GM10248 (cell line): ENCODE data around the gene SPTB.

ENCODE experiments used
- CTCF ChIA-PET: fragments of 300-600 bp; sonication (Branson Sonifier 250); formaldehyde crosslinking; extraction: SDS; loops from one replicate; lab custom pipeline; 2021; ENCODE audit warnings: antibody characterized with exemption; lab: Yijun Ruan, JAX
- POLR2A ChIA-PET: fragments of 350-650 bp; sonication (Branson Sonifier 250); formaldehyde crosslinking; extraction: SDS; loops from one replicate; lab custom pipeline; 2020; ENCODE audit warnings: antibody characterized with exemption; lab: Yijun Ruan, JAX
- DNase-seq: peaks from one replicate; pipeline ENCODE4 v3.0.0; 2012; ENCODE audit errors: extremely low spot score
- CTCF ChIP-seq: IDR thresholded peaks from 2 replicates; pipeline ENCODE4 v1.5.1; 2012; ENCODE audit warnings: mild to moderate bottlenecking, low read depth; ENCODE audit errors: extremely low read depth, missing control alignments, control extremely low read depth

Gene SPTB

GRCh38 chr14:64789696-64790095, 90.0 kb downstream of the SPTB start:
- CTCF ChIA-PET: interaction anchor here (1.0 to 1.4 kb wide), 5 partner anchors 10 to 29 kb away, joined by 3 to 4 read pairs (median 3); no protein-coding TSS in a partner anchor
- DNase-seq: no peak
- POLR2A ChIA-PET: no interaction called here
- no peak for TF ChIP-seq CTCF

GRCh38 chr14:64788706-64789105, 91.0 kb downstream of the SPTB start:
- ChIA-PET POLR2A (no interaction called here), CTCF (interaction anchor here (1.0 to 1.3 kb wide), 3 partner anchors 13 to 28 kb away, joined by 3 to 4 read pairs (median 3); no protein-coding TSS in a partner anchor)
- DNase-seq: no peak
- no peak for TF ChIP-seq CTCF

GRCh38 chr14:64787619-64788018, 92.1 kb downstream of the SPTB start:
- no peak for TF ChIP-seq CTCF
- ChIA-PET CTCF (no interaction called here), POLR2A (no interaction called here)
- DNase-seq: no peak

- TF ChIP-seq CTCF: no peak
- no peak for DNase-seq
- ChIA-PET CTCF (interaction anchor here (0.8 kb wide), 1 partner anchor 14 kb away, joined by 3 read pairs; no protein-coding TSS in a partner anchor), POLR2A (no interaction called here)
Measured at GRCh38 chr14:64786296-64787149, 93.2 kb downstream of the SPTB start.

- DNase-seq: no peak
- CTCF ChIA-PET: interaction anchor here (0.8 kb wide), 1 partner anchor 9 kb away, joined by 3 read pairs; no protein-coding TSS in a partner anchor
- POLR2A ChIA-PET: no interaction called here
- TF ChIP-seq CTCF: no peak
Measured at GRCh38 chr14:64784006-64784405, 95.7 kb downstream of the SPTB start.

- no peak for DNase-seq
- ChIA-PET POLR2A (no interaction called here), CTCF (interaction anchor here (1.2 to 3.2 kb wide), 6 partner anchors 10 to 110 kb away, joined by 3 to 9 read pairs (median 7); no protein-coding TSS in a partner anchor)
- TF ChIP-seq CTCF: no peak
Measured at GRCh38 chr14:64782196-64782595, 97.5 kb downstream of the SPTB start.
